ENCODE data around the gene MAST4.

MAST4 gene

GRCh38 chr5:66653325-66653724, 57.1 kb downstream of the MAST4 start:
- DNase-seq (ENCODE audit: low read depth in 1 of 2, low spot score in 1 of 2) = no peak

GRCh38 chr5:66655395-66656324, 59.5 kb downstream of the MAST4 start:
- DNase-seq (ENCODE audit: low read depth in 1 of 2, low spot score in 1 of 2) = no peak
- TF ChIP-seq CTCF (IDR thresholded peaks at IDR 0.05; ENCODE audit: insufficient read depth, low read length) (no peak), REST (IDR thresholded peaks at IDR 0.05; ENCODE audit: insufficient replicate concordance, low read depth) (no peak), SPI1 (IDR thresholded peaks at IDR 0.05; ENCODE audit: borderline replicate concordance, low read depth) (no peak), POLR2AphosphoS5 (IDR thresholded peaks at IDR 0.05; ENCODE audit: low read depth) (no peak), GABPA (IDR thresholded peaks at IDR 0.05; ENCODE audit: low read depth) (no peak)
- Histone ChIP-seq H3K27ac (replicated peaks) (no peak overlapping the region), H3K27me3 (ENCODE audit: insufficient read depth, poor library complexity, severe bottlenecking) (no peaks in the 10 kb centered on the region), H3K4me3 (replicated peaks; ENCODE audit: insufficient read depth, low read length) (no peak overlapping the region)

More at GRCh38 chr5:66653325-66653724, 57.1 kb downstream of the MAST4 start:
- TF ChIP-seq GABPA (IDR thresholded peaks at IDR 0.05; ENCODE audit: low read depth) = no peak
- TF ChIP-seq POLR2AphosphoS5 (IDR thresholded peaks at IDR 0.05; ENCODE audit: low read depth) = no peak
- no peak for TF ChIP-seq REST (IDR thresholded peaks at IDR 0.05; ENCODE audit: insufficient replicate concordance, low read depth)
- TF ChIP-seq CTCF (IDR thresholded peaks at IDR 0.05; ENCODE audit: insufficient read depth, low read length) = no peak
- no peak for TF ChIP-seq SPI1 (IDR thresholded peaks at IDR 0.05; ENCODE audit: borderline replicate concordance, low read depth)
- no peak overlapping the region for H3K4me3 ChIP-seq (replicated peaks; ENCODE audit: insufficient read depth, low read length)
- H3K27me3 ChIP-seq (ENCODE audit: insufficient read depth, poor library complexity, severe bottlenecking) = no peaks in the 10 kb centered on the region
- H3K27ac ChIP-seq (replicated peaks) = no peak overlapping the region

GRCh38 chr5:66658516-66658915, 62.3 kb downstream of the MAST4 start:
- H3K4me3 ChIP-seq (replicated peaks; ENCODE audit: insufficient read depth, low read length) = no peak overlapping the region
- H3K27me3 ChIP-seq (ENCODE audit: insufficient read depth, poor library complexity, severe bottlenecking) = no peaks in the 10 kb centered on the region
- DNase-seq (ENCODE audit: low read depth in 1 of 2, low spot score in 1 of 2) = no peak
- TF ChIP-seq GABPA (IDR thresholded peaks at IDR 0.05; ENCODE audit: low read depth) (no peak), CTCF (IDR thresholded peaks at IDR 0.05; ENCODE audit: insufficient read depth, low read length) (no peak), REST (IDR thresholded peaks at IDR 0.05; ENCODE audit: insufficient replicate concordance, low read depth) (no peak), SPI1 (IDR thresholded peaks at IDR 0.05; ENCODE audit: borderline replicate concordance, low read depth) (no peak), POLR2AphosphoS5 (IDR thresholded peaks at IDR 0.05; ENCODE audit: low read depth) (no peak)
- H3K27ac ChIP-seq (replicated peaks) = no peak overlapping the region
